Pancreas (tissue), 10 donors: ENCODE data around the gene BDKRB1. TPM values are rescaled to one million over a fixed set of nuclear protein-coding genes. Genes with fewer than 3 reads are reported as not detected.

Experiments
- ATAC-seq, 4 donors: fragments of 200-7000 bp; cut with Tn5 transposase; one replicate each; pipeline versions ENCODE4 v1.8.0 to v1.9.1; 2020; ENCODE audit warnings: mild to moderate bottlenecking in 4 of 4, moderate library complexity in 4 of 4
- DNase-seq, 6 donors: peaks; one replicate each; pipeline ENCODE4 v3.0.0-alpha.2; 2020
- FAIRE-seq: peaks from 2 replicates; lab custom pipeline; 2012; peaks lifted over from hg19 to GRCh38; lab: Jason Lieb, UNC
- H3K27ac ChIP-seq, 4 donors: fragments of 200-600 bp; sonication (generic); 1 replicate in 3 of 4; 2 replicates in 1 of 4; pipeline versions ENCODE4 v1.5.0 to v1.8.0; 2020
- H3K27me3 ChIP-seq, 4 donors: fragments of 200-600 bp; one replicate each; pipeline ENCODE4 v1.8.0; 2021
- H3K36me3 ChIP-seq, 3 donors: fragments of 200-600 bp; sonication (generic) in 1 of 3; one replicate each; pipeline versions ENCODE4 v1.5.0 to v1.8.0; 2020 to 2021
- H3K4me1 ChIP-seq, 3 donors: fragments of 200-600 bp; one replicate each; pipeline ENCODE4 v1.8.0; 2021
- H3K4me3 ChIP-seq, 4 donors: fragments of 200-600 bp; sonication (generic) in 2 of 4; one replicate each; pipeline versions ENCODE4 v1.5.0 to v1.8.0; 2020 to 2021
- H3K9me3 ChIP-seq, 4 donors: fragments of 200-600 bp; one replicate each; pipeline ENCODE4 v1.8.0; 2021
- WGBS, 2 donors: extraction: QIAGEN DNeasy Blood & Tissue Kit; methylation state at CpG; one replicate each; pipeline ENCODE4 v1.1.7; 2013; 5-methylcytosine and 5-hydroxymethylcytosine counted together
- intact Hi-C, 3 donors: fragments of 100-400 bp; cut with DNase I; formaldehyde crosslinking; loops; one replicate each; pipeline versions ENCODE4 v1.11.1 to v1.14.2; 2022
- polyA plus RNA-seq, 2 donors: library from polyadenylated mRNA; stranded (reverse); fragments of 200-250 nt; gene quantifications; one replicate each; pipeline ENCODE4 v1.2.3, GENCODE V29; 2013
- total RNA-seq, 6 donors: library from RNA; stranded (reverse); fragmentation: NEBNext Ultra II Directional in 4 of 6; extraction: Animal tissue kit (Norgen Biotek cat#: 25700) in 4 of 6; gene quantifications; one replicate each; pipeline versions ENCODE4 v1.2.1 to v1.2.4, GENCODE V29; 2021 to 2023
- TF ChIP-seq, protein P1 (sequence below), 4 donors: fragments of 200-600 bp; sonication (generic) in 3 of 4; IDR thresholded peaks; one replicate each; pipeline versions ENCODE4 v1.5.0 to v1.8.0; 2021; ENCODE audit warnings: antibody characterized with exemption in 4 of 4
- donor health status: healthy with polysubstance abuse.
- donor health status: DM: no; HTN: no; CAD: no; lungs with moderate emphysema.
- donor health status: DM: no; HTN: no; CAD: no.
- donor health status: control.
- donor health status: control.
- donor health status: Bipolar disorder and iron deficiency.
- donor health status: DM: yes; HTN: yes; CAD: no.
- donor health status: DM: no; HTN: no; CAD: no.
- donor health status: DM: no; HTN: no; CAD: no.
- donor health status: DM: yes; HTN: yes; CAD: no.

BDKRB1 gene
- total and polyA plus RNA-seq, 8 donors: 0.12 to 4.5 (median 0.72) TPM

DNA sequence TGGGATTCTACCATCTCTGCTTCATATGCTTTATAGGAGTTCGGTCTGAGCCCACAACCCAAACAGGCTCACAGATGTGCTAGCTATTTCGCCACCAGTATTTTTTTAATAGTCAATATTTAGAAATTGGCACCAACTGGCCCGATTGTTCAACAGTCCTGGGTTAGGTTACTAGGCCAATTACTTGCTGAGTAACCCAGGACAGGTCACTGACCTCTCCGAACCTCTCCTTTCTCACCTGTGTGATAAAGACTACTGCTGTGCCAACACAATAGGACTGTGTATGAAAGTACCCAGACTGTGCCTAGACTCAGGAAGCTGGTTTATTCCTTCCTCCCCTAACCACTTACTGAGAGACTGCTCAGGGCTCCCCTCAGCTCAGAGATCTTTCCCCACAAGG lies 43.1 kb upstream of the BDKRB1 start:
- no peaks in the 10 kb centered on the region for H3K27me3 ChIP-seq
- intact Hi-C loops: no loop called here
- 81 to 95% methylated on average over 4 of the region's 4 CpGs for WGBS, 2 donors
- H3K27ac ChIP-seq: no peak overlapping the region
- no peak for ATAC-seq
- no peaks in the 10 kb centered on the region for H3K36me3 ChIP-seq
- H3K9me3 ChIP-seq: no peaks in the 10 kb centered on the region
- H3K4me3 ChIP-seq: no peak overlapping the region
- FAIRE-seq: no peak
- TF ChIP-seq, protein P1, sequence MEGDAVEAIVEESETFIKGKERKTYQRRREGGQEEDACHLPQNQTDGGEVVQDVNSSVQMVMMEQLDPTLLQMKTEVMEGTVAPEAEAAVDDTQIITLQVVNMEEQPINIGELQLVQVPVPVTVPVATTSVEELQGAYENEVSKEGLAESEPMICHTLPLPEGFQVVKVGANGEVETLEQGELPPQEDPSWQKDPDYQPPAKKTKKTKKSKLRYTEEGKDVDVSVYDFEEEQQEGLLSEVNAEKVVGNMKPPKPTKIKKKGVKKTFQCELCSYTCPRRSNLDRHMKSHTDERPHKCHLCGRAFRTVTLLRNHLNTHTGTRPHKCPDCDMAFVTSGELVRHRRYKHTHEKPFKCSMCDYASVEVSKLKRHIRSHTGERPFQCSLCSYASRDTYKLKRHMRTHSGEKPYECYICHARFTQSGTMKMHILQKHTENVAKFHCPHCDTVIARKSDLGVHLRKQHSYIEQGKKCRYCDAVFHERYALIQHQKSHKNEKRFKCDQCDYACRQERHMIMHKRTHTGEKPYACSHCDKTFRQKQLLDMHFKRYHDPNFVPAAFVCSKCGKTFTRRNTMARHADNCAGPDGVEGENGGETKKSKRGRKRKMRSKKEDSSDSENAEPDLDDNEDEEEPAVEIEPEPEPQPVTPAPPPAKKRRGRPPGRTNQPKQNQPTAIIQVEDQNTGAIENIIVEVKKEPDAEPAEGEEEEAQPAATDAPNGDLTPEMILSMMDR (IDR thresholded peaks at IDR 0.05): no peak
- no peak for DNase-seq
- H3K4me1 ChIP-seq: no peaks in the 10 kb centered on the region

DNA sequence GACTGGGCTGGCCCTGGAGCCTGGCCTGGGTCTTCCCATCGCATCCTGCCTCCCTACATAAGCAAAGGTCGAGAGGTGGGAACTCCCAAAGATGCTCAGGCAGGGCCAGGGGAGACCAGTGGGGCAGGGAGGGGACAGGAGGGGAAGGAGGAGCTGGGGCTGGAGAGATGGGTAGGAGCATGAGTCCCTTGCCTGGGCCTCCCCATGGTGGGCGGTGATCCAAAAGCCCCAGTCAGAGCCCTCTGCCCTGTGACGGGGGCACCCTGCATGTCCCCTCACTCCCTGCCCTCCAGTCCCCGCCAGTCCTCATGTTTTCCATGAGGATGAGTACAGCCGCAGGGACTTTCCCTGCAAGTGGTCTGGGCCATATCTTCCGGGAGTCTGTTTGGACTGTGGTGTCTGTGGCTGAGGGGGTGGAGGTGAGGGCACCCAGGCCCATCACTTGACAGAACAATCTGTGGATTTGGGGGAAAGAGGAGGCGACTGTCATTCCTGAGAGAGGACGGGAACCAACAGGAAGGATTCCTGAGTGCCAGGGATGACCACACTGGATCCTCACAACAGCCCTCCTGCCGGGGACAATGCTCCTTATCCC lies 42.0 kb upstream of the BDKRB1 start:
- ATAC-seq: no peak
- no peaks in the 10 kb centered on the region for H3K4me1 ChIP-seq
- WGBS, 2 donors: 81 to 84% methylated on average over 9 to 10 of the region's 10 CpGs
- intact Hi-C loops: no loop called here
- H3K27ac ChIP-seq: no peak overlapping the region
- FAIRE-seq: no peak
- H3K4me3 ChIP-seq: no peak overlapping the region
- no peaks in the 10 kb centered on the region for H3K36me3 ChIP-seq
- no peak for DNase-seq
- H3K27me3 ChIP-seq: no peaks in the 10 kb centered on the region
- TF ChIP-seq, protein P1 (IDR thresholded peaks at IDR 0.05): no peak
- no peaks in the 10 kb centered on the region for H3K9me3 ChIP-seq

DNA sequence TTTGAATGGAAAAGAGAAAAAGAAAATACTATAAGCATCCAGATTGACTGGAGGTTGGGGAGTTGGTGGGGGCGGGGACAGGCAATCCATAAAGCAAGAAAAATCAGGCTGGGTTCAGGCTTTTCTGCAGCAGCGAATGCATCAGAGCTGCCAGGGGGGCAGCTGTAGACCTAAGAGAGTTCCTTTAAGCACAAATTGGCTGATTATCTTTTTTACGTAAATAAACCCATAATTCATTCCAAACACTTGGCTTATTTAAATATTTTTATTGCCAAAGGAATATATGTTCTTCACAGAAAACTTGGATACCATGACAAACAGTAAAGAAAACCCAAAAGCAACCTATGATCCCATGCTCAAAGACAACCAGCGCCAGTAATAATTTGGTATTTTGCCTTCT lies 41.2 kb upstream of the BDKRB1 start:
- Histone ChIP-seq H3K36me3 (no peaks in the 10 kb centered on the region), H3K4me1 (no peaks in the 10 kb centered on the region), H3K27me3 (no peaks in the 10 kb centered on the region), H3K9me3 (no peaks in the 10 kb centered on the region), H3K4me3 (no peak overlapping the region), H3K27ac (no peak overlapping the region)
- ATAC-seq (no peak), FAIRE-seq (no peak), DNase-seq (no peak)
- 78 to 85% methylated on average over 4 of the region's 4 CpGs for WGBS, 2 donors
- TF ChIP-seq, protein P1 (IDR thresholded peaks at IDR 0.05): no peak
- intact Hi-C loops: no loop called here

DNA sequence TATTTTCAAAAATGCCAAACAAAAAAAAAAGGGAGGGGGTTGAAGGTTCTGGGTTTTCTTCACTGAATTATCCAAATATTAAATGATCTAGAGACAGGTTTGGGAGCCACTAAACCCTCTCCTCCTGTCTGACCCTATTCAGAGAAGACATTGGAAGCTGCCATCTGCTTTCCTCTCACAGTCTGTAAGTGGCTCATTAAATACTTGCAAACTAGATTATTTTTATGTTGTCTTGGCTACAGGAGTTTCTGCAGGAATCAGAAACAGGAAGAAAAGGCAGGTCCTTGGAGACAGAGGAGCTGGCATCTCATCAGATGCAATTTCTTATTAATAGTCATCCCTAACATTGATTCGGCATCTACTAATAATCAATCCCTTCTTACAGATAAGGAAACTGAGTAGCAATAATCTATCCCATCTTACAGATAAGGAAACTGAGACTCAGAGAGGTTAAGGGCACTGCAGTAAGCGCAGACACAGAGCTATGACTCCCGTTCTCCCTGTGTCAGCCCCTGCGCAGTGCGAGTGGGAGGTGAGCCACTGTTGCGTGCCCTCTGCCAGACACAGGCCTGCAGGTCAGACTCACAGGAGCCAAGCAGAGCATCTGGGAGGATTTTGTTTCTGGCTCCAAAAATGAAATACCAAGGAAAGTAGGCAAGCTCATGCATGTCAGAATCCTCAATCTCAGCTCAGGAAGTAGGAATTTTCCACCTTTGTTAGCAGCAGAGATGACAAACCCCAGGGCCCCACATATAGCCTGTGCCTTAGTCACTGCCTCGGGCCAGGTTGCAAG lies 40.4 kb upstream of the BDKRB1 start:
- no peak for FAIRE-seq
- no peak for ATAC-seq
- H3K4me1 ChIP-seq: no peaks in the 10 kb centered on the region
- no peaks in the 10 kb centered on the region for H3K27me3 ChIP-seq
- no peaks in the 10 kb centered on the region for H3K9me3 ChIP-seq
- no peak overlapping the region for H3K27ac ChIP-seq
- TF ChIP-seq, protein P1 (IDR thresholded peaks at IDR 0.05): no peak
- intact Hi-C loops: no loop called here
- 82 to 88% methylated on average over 7 of the region's 7 CpGs for WGBS, 2 donors
- DNase-seq: no peak
- H3K36me3 ChIP-seq: no peaks in the 10 kb centered on the region
- no peak overlapping the region for H3K4me3 ChIP-seq

DNA sequence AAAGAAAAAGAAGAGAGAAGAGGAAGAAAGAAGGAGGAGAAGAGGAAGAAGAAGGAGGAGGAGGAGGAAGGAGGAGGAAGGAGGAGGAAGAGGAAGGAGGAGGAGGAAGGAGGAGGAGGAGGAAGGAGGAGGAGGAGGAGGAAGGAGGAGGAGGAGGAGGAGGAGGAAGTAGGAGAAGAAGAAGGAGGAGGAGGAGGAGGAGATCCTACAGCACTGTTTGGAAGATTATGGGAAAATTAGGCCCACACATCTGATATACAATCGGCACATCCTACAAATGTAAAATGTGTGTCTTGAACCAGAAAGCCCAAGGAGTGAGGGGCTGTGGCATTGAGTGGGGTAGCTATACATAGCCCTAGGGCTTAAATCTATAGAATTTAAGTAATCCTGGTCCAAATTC lies 39.4 kb upstream of the BDKRB1 start:
- ATAC-seq (no peak), FAIRE-seq (no peak), DNase-seq (no peak)
- Histone ChIP-seq H3K4me3 (no peak overlapping the region), H3K9me3 (no peaks in the 10 kb centered on the region), H3K27ac (no peak overlapping the region), H3K36me3 (no peaks in the 10 kb centered on the region), H3K27me3 (no peaks in the 10 kb centered on the region), H3K4me1 (no peaks in the 10 kb centered on the region)
- TF ChIP-seq, protein P1 (IDR thresholded peaks at IDR 0.05): no peak
- 93 to 95% methylated on average over 1 of the region's 1 CpG for WGBS, 2 donors
- intact Hi-C loops: no loop called here
